ENCODE results near the gene SAMD3. TPM values are rescaled to one million over a fixed set of nuclear protein-coding genes. Genes with fewer than 3 reads are reported as not detected.

The SAMD3 gene
- total and polyA plus RNA-seq, 2 experiments from 2014 or later, result 3.8 to 4.9 TPM

GRCh38 chr6:130229645-130230044 is 6.9 kb upstream of the SAMD3 start:
- no peak overlapping the region for H3K27ac ChIP-seq (ENCODE audit: low read depth)
- no peak for DNase-seq (ENCODE audit: low spot score)

More at GRCh38 chr6:130229645-130230044, 6.9 kb upstream of the SAMD3 start:
- Histone ChIP-seq H3K27me3 (ENCODE audit: insufficient read depth) (no peaks in the 10 kb centered on the region), H3K9me2 (ENCODE audit: insufficient read depth) (peaks cover 5% of the 10 kb centered on the region; the same call in 1 of the 2 replicates), H3K79me2 (replicated peaks; ENCODE audit: insufficient read depth) (no peaks in the 10 kb centered on the region), H2AFZ (no peak overlapping the region), H4K20me1 (replicated peaks; ENCODE audit: insufficient read depth) (no peaks in the 10 kb centered on the region), H3K4me3 (no peak overlapping the region), H3F3A (replicated peaks; ENCODE audit: low read depth) (no peaks in the 10 kb centered on the region), H3K4me2 (no peak overlapping the region), H3K4me1 (ENCODE audit: insufficient read depth) (peaks cover 15% of the 10 kb centered on the region), H3K36me3 (ENCODE audit: insufficient read depth) (no peaks in the 10 kb centered on the region)
- H3K27me3 Mint-ChIP-seq (ENCODE audit: insufficient read depth, low read depth, poor library complexity), result no peaks in the 10 kb centered on the region
- no peaks in the 10 kb centered on the region; the same call in 2 of the 3 replicates for H3K9me3 Mint-ChIP-seq
- TF ChIP-seq ETS1 (IDR thresholded peaks at IDR 0.05) (no peak), NANOG (IDR thresholded peaks at IDR 0.05; ENCODE audit: borderline replicate concordance) (no peak), ZNF331 (CRISPR knock-in tag; IDR thresholded peaks at IDR 0.05; ENCODE audit: low read depth) (no peak), ZNF462 (CRISPR knock-in tag; IDR thresholded peaks at IDR 0.05) (no peak), CREB1 (CRISPR knock-in tag; IDR thresholded peaks at IDR 0.05; ENCODE audit: low read depth) (no peak), POLR2AphosphoS5 (IDR thresholded peaks at IDR 0.05; ENCODE audit: low read depth) (no peak), EZH2phosphoT487 (IDR thresholded peaks at IDR 0.05; ENCODE audit: unreplicated experiment) (no peak)
- ATAC-seq, result no peak
- no peak overlapping the region for H3K27ac Mint-ChIP-seq
- H3K4me1 Mint-ChIP-seq, result peaks cover 11% of the 10 kb centered on the region
- no peaks in the 10 kb centered on the region for H3K36me3 Mint-ChIP-seq (ENCODE audit: low read depth)
- H3K4me3 Mint-ChIP-seq, result no peak overlapping the region
